ENCODE results near the gene RHOD. TPM values are rescaled to one million over a fixed set of nuclear protein-coding genes. Genes with fewer than 3 reads are reported as not detected.

The RHOD gene
- total and polyA plus RNA-seq, 9 of the 15 experiments (the other 6 are each of a cell fraction or from before 2014, with no cell fraction given): not detected

GRCh38 chr11:67120881-67121710, 64.4 kb downstream of the RHOD start:
- Histone ChIP-seq H3K27me3 (ENCODE audit: control insufficient read depth in 2 of 2, insufficient read depth in 2 of 2, low read length in 2 of 2) (no peaks in the 10 kb centered on the region), H2AFZ (ENCODE audit: low read depth, low read length) (no peak overlapping the region), H3K9ac (ENCODE audit: insufficient read depth in 1 of 2, low read depth in 2 of 2, low read length in 2 of 2) (peak overlapping the region; percentile 29 to 92; a peak in 3 of 4 replicates), H3K27ac (ENCODE audit: extremely low read depth, low read depth, low read length) (peak overlapping the region; percentile 91), H3K4me1 (replicated peaks in 1 of 2; ENCODE audit: control insufficient read depth in 2 of 2, insufficient read depth in 2 of 2, low read length in 2 of 2) (peaks cover 0 to 24% of the 10 kb centered on the region in 2 experiments; a peak in 4 of 5 replicates), H3K36me3 (ENCODE audit: control insufficient read depth, insufficient read depth, low read length) (peaks cover 13% of the 10 kb centered on the region; the same call in 1 of the 3 replicates), H3K9me3 (replicated peaks; ENCODE audit: control insufficient read depth, insufficient read depth, low read depth, low read length) (no peaks in the 10 kb centered on the region), H4K20me1 (replicated peaks; ENCODE audit: control insufficient read depth, insufficient read depth, low read length) (peaks cover 10% of the 10 kb centered on the region; the same call in 1 of the 2 replicates), H3K9me1 (ENCODE audit: control insufficient read depth, insufficient read depth, low read length) (no peaks in the 10 kb centered on the region), H3K79me2 (ENCODE audit: control insufficient read depth, insufficient read depth, low read length) (peaks cover 66% of the 10 kb centered on the region), H3K4me3 (peak overlapping the region; percentile 55), H3K4me2 (ENCODE audit: insufficient read depth, low read length) (peak overlapping the region; percentile 76)
- intact Hi-C loops (cut with micrococcal nuclease) (loop anchor here (2.0 kb wide), 1 partner anchor 120 kb away; no protein-coding TSS in a partner anchor), in situ Hi-C loops (cut with MboI) (no loop called here)
- BruUV-seq (replicated peaks): TSS peak; percentile 62
- ChIA-PET CTCF (ENCODE audit: low intra/inter-chr PET ratio) (no interaction called here), POLR2A (interaction anchor here (1.2 kb wide), 1 partner anchor 28 kb away, joined by 3 read pairs; no protein-coding TSS in a partner anchor)
- FAIRE-seq (peak; percentile 54), DNase-seq (ENCODE audit: extremely low read depth in 1 of 4, low spot score in 3 of 4) (peak in 1 of 4 experiments; percentile 31), ATAC-seq (peak; percentile 6; the same call in 2 of the 3 replicates)
- 4% methylated on average over 9 of the region's 9 CpGs for WGBS (ENCODE audit: insufficient coverage, low coverage, missing lambda C conversion rate)
- no peak for TF ChIP-seq PBX2 (CRISPR knock-in tag; IDR thresholded peaks at IDR 0.05; ENCODE audit: low read depth)
- peak; percentile 80 for TF ChIP-seq PBX2 (tag; conservative IDR thresholded peaks at IDR 0.05; ENCODE audit: low read depth)
- TF ChIP-seq CEBPG (CRISPR knock-in tag; IDR thresholded peaks at IDR 0.05): no peak
- peak in 1 of 2 experiments; percentile 60; a peak in 1 of 4 replicates for TF ChIP-seq CEBPG (tag; conservative IDR thresholded peaks at IDR 0.05 in 1 of 2, IDR thresholded peaks at IDR 0.05 in 1 of 2)
- no peak for TF ChIP-seq CBX3 (IDR thresholded peaks at IDR 0.05; ENCODE audit: borderline replicate concordance in 1 of 2, low read length in 2 of 2)
- TF ChIP-seq, protein P1, sequence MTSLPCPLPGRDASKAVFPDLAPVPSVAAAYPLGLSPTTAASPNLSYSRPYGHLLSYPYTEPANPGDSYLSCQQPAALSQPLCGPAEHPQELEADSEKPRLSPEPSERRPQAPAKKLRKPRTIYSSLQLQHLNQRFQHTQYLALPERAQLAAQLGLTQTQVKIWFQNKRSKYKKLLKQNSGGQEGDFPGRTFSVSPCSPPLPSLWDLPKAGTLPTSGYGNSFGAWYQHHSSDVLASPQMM (CRISPR knock-in tag; IDR thresholded peaks at IDR 0.05): no peak
- TF ChIP-seq HIVEP1 (CRISPR knock-in tag; IDR thresholded peaks at IDR 0.05): no peak
- no peak for TF ChIP-seq TFAP4 (CRISPR knock-in tag; IDR thresholded peaks at IDR 0.05; ENCODE audit: borderline replicate concordance)
- peak; percentile 76 for TF ChIP-seq MEIS2 (IDR thresholded peaks at IDR 0.05; ENCODE audit: partially characterized antibody)
- TF ChIP-seq, protein P2, sequence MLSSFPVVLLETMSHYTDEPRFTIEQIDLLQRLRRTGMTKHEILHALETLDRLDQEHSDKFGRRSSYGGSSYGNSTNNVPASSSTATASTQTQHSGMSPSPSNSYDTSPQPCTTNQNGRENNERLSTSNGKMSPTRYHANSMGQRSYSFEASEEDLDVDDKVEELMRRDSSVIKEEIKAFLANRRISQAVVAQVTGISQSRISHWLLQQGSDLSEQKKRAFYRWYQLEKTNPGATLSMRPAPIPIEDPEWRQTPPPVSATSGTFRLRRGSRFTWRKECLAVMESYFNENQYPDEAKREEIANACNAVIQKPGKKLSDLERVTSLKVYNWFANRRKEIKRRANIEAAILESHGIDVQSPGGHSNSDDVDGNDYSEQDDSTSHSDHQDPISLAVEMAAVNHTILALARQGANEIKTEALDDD (IDR thresholded peaks at IDR 0.05): peak; percentile 21; the same call in 1 of the 2 replicates
- TF ChIP-seq ZNF311 (CRISPR knock-in tag; IDR thresholded peaks at IDR 0.05): no peak
- no peak for TF ChIP-seq STAT5B (CRISPR knock-in tag; IDR thresholded peaks at IDR 0.05)
- no peak for TF ChIP-seq SP1 (CRISPR knock-in tag; IDR thresholded peaks at IDR 0.05)
- TF ChIP-seq MYNN (IDR thresholded peaks at IDR 0.05): peak; percentile 77
- TF ChIP-seq MYNN (CRISPR knock-in tag; IDR thresholded peaks at IDR 0.05): no peak
- no peak for TF ChIP-seq HEY1 (CRISPR knock-in tag; IDR thresholded peaks at IDR 0.05; ENCODE audit: borderline replicate concordance)
- TF ChIP-seq NFIC (IDR thresholded peaks at IDR 0.05): peak; percentile 90

All from K562 (cell line).